ENCODE measurements around the gene SLC3A2.

GRCh38 chr11:62865635-62866034 lies 15.1 kb upstream of the SLC3A2 start:
- TF ChIP-seq GATA2 (IDR thresholded peaks at IDR 0.05; ENCODE audit: low read depth, low read length) (no peak), GATA3 (IDR thresholded peaks at IDR 0.05; ENCODE audit: low read depth, low read length) (no peak)
